Lower lobe of right lung (tissue), 2 donors: ENCODE data around the gene ANXA2. TPM values are rescaled to one million over a fixed set of nuclear protein-coding genes. Genes with fewer than 3 reads are reported as not detected.
"Not testable (repeated sequence)": the region's sequence is repeated elsewhere in the genome, so short reads cannot be mapped to it uniquely, and the experiment has no call there.

ENCODE experiments used
- ATAC-seq, 2 donors: fragments of 200-7000 bp; cut with Tn5 transposase; one replicate each; pipeline ENCODE4 v1.9.1; 2020 to 2022; ENCODE audit warnings: mild to moderate bottlenecking in 2 of 2, moderate library complexity in 2 of 2
- DNase-seq: peaks from one replicate; pipeline ENCODE4 v3.0.0-alpha.2; 2020
- H3K27ac ChIP-seq: fragments of 200-600 bp; one replicate; pipeline ENCODE4 v1.8.0; 2022
- H3K27me3 ChIP-seq: fragments of 200-600 bp; one replicate; pipeline ENCODE4 v1.8.0; 2022; ENCODE audit warnings: low read depth
- H3K36me3 ChIP-seq: fragments of 200-600 bp; one replicate; pipeline ENCODE4 v1.8.0; 2022; ENCODE audit warnings: mild to moderate bottlenecking
- H3K4me1 ChIP-seq: fragments of 200-600 bp; one replicate; pipeline ENCODE4 v1.8.0; 2022
- H3K4me3 ChIP-seq: fragments of 200-600 bp; one replicate; pipeline ENCODE4 v1.8.0; 2022; ENCODE audit warnings: mild to moderate bottlenecking
- H3K9me3 ChIP-seq: fragments of 200-600 bp; one replicate; pipeline ENCODE4 v1.8.0; 2022
- intact Hi-C: fragments of 100-400 bp; cut with DNase I; formaldehyde crosslinking; loops from one replicate; pipeline ENCODE4 v1.11.0; 2022
- total RNA-seq: library from RNA; stranded (reverse); fragmentation: NEBNext Ultra II Directional; extraction: Animal tissue kit (Norgen Biotek cat#: 25700); gene quantifications from one replicate; pipeline ENCODE4 v1.2.1, GENCODE V29; 2021
- TF ChIP-seq, protein P1 (sequence below): fragments of 200-600 bp; IDR thresholded peaks from one replicate; pipeline ENCODE4 v1.8.0; 2022; ENCODE audit warnings: antibody characterized with exemption, mild to moderate bottlenecking
- donor health status: DM: no; HTN: yes; CAD: no; lungs with severe emphysema.

The ANXA2 gene
- total RNA-seq, 1 donor from 2014 or later: 834 TPM

DNA sequence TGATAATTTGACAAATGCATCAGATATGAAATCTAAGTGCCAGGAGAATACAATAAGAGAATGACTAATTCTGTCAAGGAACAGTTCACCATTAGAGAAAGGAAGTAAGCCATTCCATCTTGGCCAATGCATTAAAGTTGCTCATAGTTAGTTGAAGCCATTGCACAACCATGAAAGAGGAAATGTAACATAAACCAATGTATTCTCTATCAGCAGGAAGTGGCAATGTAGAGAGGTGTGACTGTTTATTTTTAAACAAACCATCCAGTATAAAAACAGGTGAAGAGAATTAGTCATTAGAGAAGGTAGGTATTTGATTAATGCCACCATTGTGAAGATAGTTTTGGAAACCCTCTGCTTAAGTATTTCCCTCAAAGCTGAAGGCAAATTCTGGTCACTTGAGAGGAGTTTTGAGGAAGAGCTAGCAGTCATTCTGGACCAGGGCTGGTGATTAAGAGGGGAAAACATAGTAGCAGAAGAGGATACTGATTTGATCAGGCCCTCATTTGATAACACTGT lies 10.7 kb upstream of the ANXA2 start:
- no peaks in the 10 kb centered on the region for H3K9me3 ChIP-seq
- peak overlapping the region; percentile 39 for H3K27ac ChIP-seq
- TF ChIP-seq, protein P1, sequence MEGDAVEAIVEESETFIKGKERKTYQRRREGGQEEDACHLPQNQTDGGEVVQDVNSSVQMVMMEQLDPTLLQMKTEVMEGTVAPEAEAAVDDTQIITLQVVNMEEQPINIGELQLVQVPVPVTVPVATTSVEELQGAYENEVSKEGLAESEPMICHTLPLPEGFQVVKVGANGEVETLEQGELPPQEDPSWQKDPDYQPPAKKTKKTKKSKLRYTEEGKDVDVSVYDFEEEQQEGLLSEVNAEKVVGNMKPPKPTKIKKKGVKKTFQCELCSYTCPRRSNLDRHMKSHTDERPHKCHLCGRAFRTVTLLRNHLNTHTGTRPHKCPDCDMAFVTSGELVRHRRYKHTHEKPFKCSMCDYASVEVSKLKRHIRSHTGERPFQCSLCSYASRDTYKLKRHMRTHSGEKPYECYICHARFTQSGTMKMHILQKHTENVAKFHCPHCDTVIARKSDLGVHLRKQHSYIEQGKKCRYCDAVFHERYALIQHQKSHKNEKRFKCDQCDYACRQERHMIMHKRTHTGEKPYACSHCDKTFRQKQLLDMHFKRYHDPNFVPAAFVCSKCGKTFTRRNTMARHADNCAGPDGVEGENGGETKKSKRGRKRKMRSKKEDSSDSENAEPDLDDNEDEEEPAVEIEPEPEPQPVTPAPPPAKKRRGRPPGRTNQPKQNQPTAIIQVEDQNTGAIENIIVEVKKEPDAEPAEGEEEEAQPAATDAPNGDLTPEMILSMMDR: no peak
- H3K4me1 ChIP-seq: peaks cover 29% of the 10 kb centered on the region
- no peaks in the 10 kb centered on the region for H3K36me3 ChIP-seq
- DNase-seq (no peak), ATAC-seq (peak; percentile 89 to 92)
- intact Hi-C loops: no loop called here
- no peaks in the 10 kb centered on the region for H3K27me3 ChIP-seq
- H3K4me3 ChIP-seq: no peak overlapping the region

DNA sequence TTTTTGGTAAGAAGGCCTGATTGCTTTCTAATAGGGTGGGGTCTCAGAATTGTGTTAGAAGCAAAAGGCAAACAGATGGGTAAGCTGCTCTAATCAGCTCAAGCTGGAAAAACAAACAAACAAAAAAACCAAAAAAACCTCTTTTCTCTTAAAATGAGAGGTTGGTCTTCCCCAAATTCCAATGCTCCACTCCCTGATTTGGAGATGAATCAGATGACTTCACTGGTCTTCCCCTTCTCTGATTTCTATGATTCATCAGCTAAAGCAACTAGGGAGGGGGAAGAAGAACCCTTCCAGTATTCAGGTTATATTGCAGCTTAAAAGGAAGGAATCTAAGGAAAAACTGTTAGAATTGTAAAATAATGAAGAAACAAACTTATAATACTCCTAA lies 9.6 kb upstream of the ANXA2 start:
- Histone ChIP-seq H3K4me3 (no peak overlapping the region), H3K9me3 (no peaks in the 10 kb centered on the region), H3K27ac (no peak overlapping the region), H3K27me3 (no peaks in the 10 kb centered on the region), H3K36me3 (no peaks in the 10 kb centered on the region), H3K4me1 (peaks cover 25% of the 10 kb centered on the region)
- intact Hi-C loops: no loop called here
- TF ChIP-seq, protein P1: no peak
- DNase-seq: no peak
- peak in 1 of 2 donors; percentile 76 for ATAC-seq

DNA sequence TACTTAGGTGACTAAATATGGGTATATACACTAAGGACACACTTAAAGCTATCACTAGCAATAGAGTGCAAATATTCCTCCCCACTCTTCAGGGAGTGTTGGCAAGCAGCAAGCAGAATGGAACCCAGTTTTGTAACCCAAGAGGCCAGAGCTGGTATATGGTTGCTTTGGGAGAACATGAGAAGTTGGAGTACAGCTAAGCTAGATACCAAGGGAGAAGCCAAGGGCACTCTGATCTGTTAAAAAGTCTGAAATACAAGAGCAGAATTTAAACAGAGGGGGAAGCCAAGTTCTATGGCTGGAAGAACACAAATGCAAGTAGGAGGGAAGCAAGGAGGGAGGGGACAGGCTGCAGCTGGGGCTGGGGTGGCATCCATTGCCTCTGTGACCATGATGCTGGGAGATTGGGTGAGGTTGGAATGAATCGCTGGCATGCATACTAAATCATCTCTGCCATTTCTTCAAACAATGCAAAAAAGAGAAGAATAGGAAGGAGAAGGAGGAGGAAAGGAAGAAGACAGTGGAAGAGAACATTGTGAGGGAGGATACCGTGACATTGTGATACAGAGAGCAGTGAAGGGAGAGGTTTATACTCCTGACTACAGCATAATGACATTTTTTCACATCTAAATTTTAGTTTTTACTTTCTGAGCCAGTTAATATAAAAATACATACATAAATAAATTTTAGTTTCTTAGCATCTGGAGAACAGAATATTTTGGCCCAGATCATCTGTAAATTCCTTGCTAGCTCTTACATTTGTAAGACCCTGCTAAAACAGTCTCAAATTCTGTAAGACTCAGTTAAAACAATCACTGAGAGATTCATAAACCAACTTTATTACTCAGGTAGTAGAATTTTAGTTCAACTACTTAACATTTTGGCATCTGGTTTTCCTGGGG lies 9.0 kb upstream of the ANXA2 start:
- Histone ChIP-seq H3K36me3 (no peaks in the 10 kb centered on the region), H3K9me3 (no peaks in the 10 kb centered on the region), H3K4me3 (no peak overlapping the region), H3K27ac (no peak overlapping the region), H3K4me1 (peaks cover 25% of the 10 kb centered on the region), H3K27me3 (no peaks in the 10 kb centered on the region)
- DNase-seq (no peak), ATAC-seq (no peak)
- TF ChIP-seq, protein P1: no peak
- intact Hi-C loops: no loop called here

DNA sequence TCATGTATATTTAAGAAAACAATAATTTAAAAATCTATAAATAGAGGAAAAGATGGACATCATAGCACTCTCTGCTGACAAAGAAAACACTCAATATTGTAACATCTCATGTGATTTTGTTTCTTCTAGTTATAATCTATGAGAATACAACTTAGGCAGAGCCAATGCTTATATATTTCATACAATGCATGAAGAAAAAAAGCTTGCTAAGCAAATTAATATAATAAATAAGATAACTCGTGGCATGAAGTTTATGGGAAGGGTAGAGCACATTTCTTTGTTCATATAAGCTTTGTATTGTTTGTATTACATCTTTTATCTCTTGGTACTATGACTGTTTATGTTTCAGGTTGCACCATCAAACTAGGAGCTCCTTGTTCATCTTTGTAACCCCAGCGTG lies 7.6 kb upstream of the ANXA2 start:
- intact Hi-C loops: no loop called here
- Histone ChIP-seq H3K4me3 (no peak overlapping the region), H3K4me1 (peaks cover 25% of the 10 kb centered on the region), H3K9me3 (no peaks in the 10 kb centered on the region), H3K36me3 (no peaks in the 10 kb centered on the region), H3K27me3 (no peaks in the 10 kb centered on the region), H3K27ac (no peak overlapping the region)
- TF ChIP-seq, protein P1: no peak
- ATAC-seq (no peak), DNase-seq (no peak)

DNA sequence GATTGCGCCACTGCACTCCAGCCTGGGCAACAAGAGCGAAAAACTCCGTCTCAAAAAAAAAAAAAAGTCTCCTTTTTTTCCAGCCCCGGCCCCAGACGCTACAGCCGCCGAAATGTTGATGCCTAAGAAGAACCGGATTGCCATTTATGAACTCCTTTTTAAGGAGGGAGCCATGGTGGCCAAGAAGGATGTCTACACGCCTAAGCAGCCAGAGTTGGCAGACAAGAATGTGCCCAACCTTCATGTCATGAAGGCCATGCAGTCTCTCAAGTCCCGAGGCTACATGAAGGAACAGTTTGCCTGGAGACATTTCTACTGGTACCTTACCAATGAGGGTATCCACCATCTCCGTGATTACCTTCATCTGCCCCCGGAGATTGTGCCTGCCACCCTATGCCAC lies 6.6 kb upstream of the ANXA2 start:
- H3K9me3 ChIP-seq, H3K27ac ChIP-seq, H3K4me3 ChIP-seq, intact Hi-C loops, H3K27me3 ChIP-seq, DNase-seq, H3K36me3 ChIP-seq, ATAC-seq: not testable (repeated sequence)
- peaks cover 25% of the 10 kb centered on the region for H3K4me1 ChIP-seq

DNA sequence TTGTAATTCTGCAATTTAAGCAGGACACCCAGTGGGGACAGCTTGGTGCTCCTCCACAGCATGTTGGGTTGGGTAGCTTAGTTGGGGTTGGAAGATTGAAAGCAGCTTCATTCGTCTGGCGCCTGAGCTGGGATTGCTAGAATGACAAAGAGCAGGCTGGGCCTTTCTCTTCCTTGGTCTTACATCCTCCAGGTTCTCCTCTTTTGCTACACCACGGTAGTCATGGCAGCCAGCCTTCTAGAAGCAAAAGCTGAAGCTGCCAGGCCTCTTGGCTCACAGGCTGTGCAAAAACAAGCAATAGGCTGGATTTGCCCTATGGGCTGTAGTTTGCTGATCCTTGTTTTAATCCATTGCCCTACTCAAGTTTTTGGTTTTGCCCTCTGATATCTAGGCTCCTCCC lies 3.2 kb upstream of the ANXA2 start:
- Histone ChIP-seq H3K9me3 (no peaks in the 10 kb centered on the region), H3K36me3 (peaks cover 2% of the 10 kb centered on the region), H3K27me3 (no peaks in the 10 kb centered on the region), H3K27ac (no peak overlapping the region), H3K4me1 (peaks cover 8% of the 10 kb centered on the region), H3K4me3 (no peak overlapping the region)
- intact Hi-C loops: no loop called here
- TF ChIP-seq, protein P1: no peak
- DNase-seq: no peak
- ATAC-seq: no peak
